ENCODE measurements around the gene ELF2. TPM values are rescaled to one million over a fixed set of nuclear protein-coding genes. Genes with fewer than 3 reads are reported as not detected.

Gene ELF2
- total and polyA plus RNA-seq, 2 of the 8 experiments (the other 6 are each of a cell fraction or from before 2014, with no cell fraction given): 21.1 to 44.3 TPM

DNA sequence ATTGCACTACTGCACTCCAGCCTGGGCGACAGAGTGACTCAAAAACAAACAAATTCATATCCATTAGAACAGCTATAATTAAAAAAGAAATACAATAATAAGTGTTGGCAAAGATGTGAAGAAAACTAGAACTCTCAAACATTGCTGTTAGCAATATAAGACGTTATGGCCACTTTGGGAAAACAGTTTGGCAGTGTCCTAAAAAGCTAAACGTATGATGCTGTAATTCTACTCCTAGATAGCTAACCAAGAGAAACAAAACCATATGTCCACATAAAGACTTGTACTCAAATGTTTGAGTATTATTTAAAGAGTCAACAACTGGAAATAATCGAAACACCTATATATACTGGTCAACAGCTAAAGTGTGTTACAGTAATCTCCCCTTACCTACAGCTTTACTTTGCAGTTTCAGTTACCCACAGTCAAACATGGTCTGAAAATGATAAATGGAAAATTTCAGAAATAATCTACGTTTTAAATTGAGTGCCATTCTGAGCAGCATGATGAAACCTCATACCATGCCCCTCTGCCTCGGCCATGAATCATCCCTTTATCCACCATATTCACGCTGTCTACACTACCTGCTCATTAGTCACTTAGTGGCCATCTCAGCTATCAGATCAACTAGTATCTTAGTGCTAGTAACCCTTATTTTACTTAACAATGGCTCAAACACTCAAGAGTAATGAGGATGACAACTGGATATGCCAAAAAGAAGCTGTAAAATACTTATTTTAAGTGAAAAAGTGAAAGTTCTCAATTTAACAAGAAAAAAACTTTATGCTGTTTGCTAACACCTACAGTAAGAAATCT lies 4.9 kb downstream of the ELF2 start:
- FAIRE-seq: no peak
- CTCF ChIA-PET (ENCODE audit: partially characterized antibody): interaction anchor here (0.5 to 3.0 kb wide), 12 partner anchors 8 to 247 kb away, joined by 3 to 18 read pairs (median 4); no protein-coding TSS in a partner anchor
- POLR2A ChIA-PET (ENCODE audit: partially characterized antibody): interaction anchor here (0.6 to 4.1 kb wide), 8 partner anchors 8 to 937 kb away, joined by 3 to 22 read pairs (median 4); no protein-coding TSS in a partner anchor
- TF ChIP-seq, protein P1, sequence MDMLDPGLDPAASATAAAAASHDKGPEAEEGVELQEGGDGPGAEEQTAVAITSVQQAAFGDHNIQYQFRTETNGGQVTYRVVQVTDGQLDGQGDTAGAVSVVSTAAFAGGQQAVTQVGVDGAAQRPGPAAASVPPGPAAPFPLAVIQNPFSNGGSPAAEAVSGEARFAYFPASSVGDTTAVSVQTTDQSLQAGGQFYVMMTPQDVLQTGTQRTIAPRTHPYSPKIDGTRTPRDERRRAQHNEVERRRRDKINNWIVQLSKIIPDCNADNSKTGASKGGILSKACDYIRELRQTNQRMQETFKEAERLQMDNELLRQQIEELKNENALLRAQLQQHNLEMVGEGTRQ (IDR thresholded peaks at IDR 0.05; ENCODE audit: low read length): no peak
- TF ChIP-seq RXRA (IDR thresholded peaks at IDR 0.05; ENCODE audit: insufficient read depth, low read depth, low read length) (no peak), NRF1 (IDR thresholded peaks at IDR 0.05; ENCODE audit: low read depth, low read length) (no peak), EGR1 (IDR thresholded peaks at IDR 0.05; ENCODE audit: borderline replicate concordance, low read depth, low read length) (no peak), EP300 (IDR thresholded peaks at IDR 0.05; ENCODE audit: borderline replicate concordance in 1 of 2, low read depth in 2 of 2, low read length in 2 of 2) (no peak)

More for the DNA sequence above, 4.9 kb downstream of the ELF2 start:
- H3K9me3 ChIP-seq (ENCODE audit: insufficient read depth in 2 of 2, low read depth in 1 of 2, low read length in 1 of 2): no peaks in the 10 kb centered on the region
- H3K4me1 ChIP-seq (replicated peaks in 1 of 4; ENCODE audit: control insufficient read depth in 3 of 4, insufficient read depth in 4 of 4, low read length in 3 of 4): peaks cover 1 to 21% (median 7%) of the 10 kb centered on the region in 4 experiments; a peak in 4 of 7 replicates
- no peak overlapping the region for H4K8ac ChIP-seq (ENCODE audit: extremely low read depth, insufficient read depth, low read length)
- peak overlapping the region in 1 of 2 experiments; percentile 16; a peak in 2 of 4 replicates for H3K4me2 ChIP-seq (ENCODE audit: insufficient read depth in 1 of 2, low read depth in 2 of 2, low read length in 2 of 2)
- no peaks in the 10 kb centered on the region for H3K36me3 ChIP-seq (ENCODE audit: control insufficient read depth in 2 of 4, insufficient read depth in 4 of 4, low read length in 3 of 4)
- no peak overlapping the region for H2AK5ac ChIP-seq (ENCODE audit: low read depth, low read length)
- peaks cover 4% of the 10 kb centered on the region for H3K23me2 ChIP-seq (ENCODE audit: low read depth, low read length)
- H2BK20ac ChIP-seq (ENCODE audit: low read length): no peak overlapping the region
- H3K79me1 ChIP-seq (ENCODE audit: low read depth, low read length): peaks cover 6% of the 10 kb centered on the region; the same call in 1 of the 2 replicates
- 58% methylated on average over 7 of the region's 7 CpGs; no CpG with 5 or more reads in 1 of the 2 experiments for WGBS, 2 experiments (ENCODE audit: extremely low coverage in 1 of 2, insufficient coverage in 1 of 2, insufficient read length in 1 of 2, insufficient replicate concordance in 2 of 2, low coverage in 1 of 2, low lambda C conversion rate in 2 of 2, missing lambda C conversion rate in 1 of 2)
- no peak overlapping the region for H3K14ac ChIP-seq (ENCODE audit: insufficient read length)
- no peak overlapping the region for H2BK15ac ChIP-seq (ENCODE audit: low read length)
- H3K18ac ChIP-seq (ENCODE audit: extremely low read depth, low read length): no peak overlapping the region; the same call in 1 of the 2 replicates
- no peak overlapping the region for H2BK5ac ChIP-seq (ENCODE audit: low read depth, low read length)
- H4K5ac ChIP-seq (ENCODE audit: insufficient read length, low read depth, low read length): peak overlapping the region; percentile 57
- H3K27ac ChIP-seq (ENCODE audit: low read depth, low read length): no peak overlapping the region
- no peak overlapping the region for H3K4ac ChIP-seq (replicated peaks; ENCODE audit: insufficient read length, low read depth, low read length)
- no peak overlapping the region for H3K4me3 ChIP-seq (ENCODE audit: extremely low read depth in 1 of 4, insufficient read depth in 2 of 4, low read depth in 3 of 4, low read length in 4 of 4)
- peaks cover 0 to 2% (median 0%) of the 10 kb centered on the region in 4 experiments; a peak in 1 of 7 replicates for H3K27me3 ChIP-seq (replicated peaks in 1 of 4; ENCODE audit: control insufficient read depth in 3 of 4, extremely low read depth in 1 of 4, insufficient read depth in 3 of 4, low read length in 3 of 4)
- H4K20me1 ChIP-seq (replicated peaks in 1 of 2; ENCODE audit: control insufficient read depth in 1 of 2, insufficient read depth in 2 of 2, low read length in 2 of 2): peaks cover 5 to 6% of the 10 kb centered on the region in 2 experiments
- H3K79me2 ChIP-seq (ENCODE audit: control insufficient read depth in 1 of 2, insufficient read depth in 2 of 2, low read length in 2 of 2): peaks cover 7 to 84% of the 10 kb centered on the region in 2 experiments
- H3K23ac ChIP-seq (ENCODE audit: insufficient read length): no peak overlapping the region
- H3K56ac ChIP-seq (replicated peaks; ENCODE audit: insufficient read length, low read depth, low read length): no peak overlapping the region
- no peak overlapping the region for H3K9ac ChIP-seq (replicated peaks in 1 of 4; ENCODE audit: extremely low read depth in 1 of 4, low read depth in 3 of 4, low read length in 3 of 4)
- H2AFZ ChIP-seq (ENCODE audit: low read length): no peak overlapping the region
- H2BK12ac ChIP-seq (ENCODE audit: low read depth, low read length): 0 out of 2 replicates have a peak overlapping the region, but pooled peaks have one; percentile 41
- no peak overlapping the region for H2BK120ac ChIP-seq (replicated peaks; ENCODE audit: low read depth, low read length)
- DNase-seq (ENCODE audit: low read depth in 1 of 2, low spot score in 2 of 2): no peak
- no peak overlapping the region for H4K91ac ChIP-seq (replicated peaks; ENCODE audit: insufficient read length, low read length)
